Measurements from ENCODE around the gene RITA1. TPM values are rescaled to one million over a fixed set of nuclear protein-coding genes. Genes with fewer than 3 reads are reported as not detected.

Gene RITA1
- total and polyA plus RNA-seq, 2 of the 4 experiments (the other 2 are of a cell fraction), result 14.2 to 14.7 TPM

GRCh38 chr12:113158439-113159203, 26.9 kb upstream of the RITA1 start:
- no peak overlapping the region for H4K8ac ChIP-seq (ENCODE audit: low read depth in 2 of 2, low read length in 2 of 2)
- H2BK20ac ChIP-seq (ENCODE audit: low read depth, low read length), result no peak overlapping the region
- dilution Hi-C loops (cut with HindIII; ENCODE audit: low sequenced_read_pairs, unreplicated experiment), result no loop called here
- no peak overlapping the region for H3K23ac ChIP-seq (ENCODE audit: low read depth, low read length)
- peaks cover 18% of the 10 kb centered on the region for H3K27me3 ChIP-seq (ENCODE audit: control insufficient read depth, insufficient read depth, low read length)
- no peak overlapping the region for H3K4me3 ChIP-seq (ENCODE audit: insufficient read depth, low read depth, low read length)
- H2BK15ac ChIP-seq (ENCODE audit: low read depth, low read length), result no peak overlapping the region
- H3K9ac ChIP-seq (ENCODE audit: low read depth, low read length), result no peak overlapping the region
- DNase-seq, result no peak
- no peak overlapping the region for H3K4me2 ChIP-seq (ENCODE audit: low read depth, low read length)
- H3K36me3 ChIP-seq (ENCODE audit: control insufficient read depth, insufficient read depth, low read length), result peaks cover 35% of the 10 kb centered on the region
- in situ Hi-C loops (cut with MboI; ENCODE audit: low sequenced_read_pairs), result no loop called here
- no peak overlapping the region for H3K27ac ChIP-seq (ENCODE audit: insufficient read depth, low read length)
- no peak overlapping the region for H2BK5ac ChIP-seq (ENCODE audit: low read depth, low read length, poor library complexity, severe bottlenecking)
- no peak for ATAC-seq (ENCODE audit: low read depth)
- BruUV-seq (replicated peaks), result no TSS peak
- no peak overlapping the region for H4K5ac ChIP-seq (ENCODE audit: low read depth, low read length)
- peaks cover 8% of the 10 kb centered on the region; the same call in 1 of the 2 replicates for H3K4me1 ChIP-seq (ENCODE audit: control insufficient read depth, insufficient read depth, low read length)
- H2AK5ac ChIP-seq (ENCODE audit: low read depth, low read length), result no peak overlapping the region
- WGBS, 2 experiments (ENCODE audit: extremely low coverage in 2 of 2, insufficient read length in 1 of 2), result 98% methylated on average over 19 of the region's 26 CpGs; no CpG with 5 or more reads in 1 of the 2 experiments
- no peak overlapping the region for H3K18ac ChIP-seq (ENCODE audit: low read depth, low read length)
- no peak overlapping the region for H2AK9ac ChIP-seq (replicated peaks; ENCODE audit: low read depth, low read length, poor library complexity)
- ChIA-PET CTCF (no interaction called here), POLR2A (ENCODE audit: unreplicated experiment) (interaction anchor here (0.6 kb wide), 1 partner anchor 168 kb away, joined by 4 read pairs; no protein-coding TSS in a partner anchor)
- no peaks in the 10 kb centered on the region for H3K79me1 ChIP-seq (ENCODE audit: low read depth in 1 of 2, low read length in 2 of 2)
- peaks cover 4% of the 10 kb centered on the region; the same call in 1 of the 2 replicates for H3K9me1 ChIP-seq (ENCODE audit: insufficient read depth, low read length)
- H3K14ac ChIP-seq (replicated peaks; ENCODE audit: low read depth, low read length), result no peak overlapping the region
- H3K56ac ChIP-seq (ENCODE audit: extremely low read depth, insufficient read depth, low read length), result no peak overlapping the region
- H3K9me3 ChIP-seq (ENCODE audit: control insufficient read depth, insufficient read depth, low read length), result no peaks in the 10 kb centered on the region
- H2AFZ ChIP-seq (replicated peaks; ENCODE audit: low read length, poor library complexity), result no peak overlapping the region
- intact Hi-C loops (cut with micrococcal nuclease), result no loop called here
- peaks cover 3% of the 10 kb centered on the region; the same call in 1 of the 2 replicates for H4K20me1 ChIP-seq (ENCODE audit: insufficient read depth, low read length)
- H4K91ac ChIP-seq (ENCODE audit: insufficient read depth, low read depth, low read length), result no peak overlapping the region
- H2BK120ac ChIP-seq (ENCODE audit: low read depth, low read length), result no peak overlapping the region
- no peak overlapping the region for H3K4ac ChIP-seq (ENCODE audit: low read depth, low read length)
- TF ChIP-seq MXI1 (IDR thresholded peaks at IDR 0.05; ENCODE audit: borderline replicate concordance, low read depth, low read length) (no peak), CHD1 (IDR thresholded peaks at IDR 0.05; ENCODE audit: low read depth, low read length) (no peak), USF2 (IDR thresholded peaks at IDR 0.05; ENCODE audit: low read depth, low read length) (no peak), NFE2L2 (IDR thresholded peaks at IDR 0.05; ENCODE audit: low read depth, low read length) (no peak), RAD21 (IDR thresholded peaks at IDR 0.05; ENCODE audit: low read length) (no peak), SMC3 (IDR thresholded peaks at IDR 0.05; ENCODE audit: low read depth, low read length) (no peak), CEBPB (IDR thresholded peaks at IDR 0.05; ENCODE audit: low read depth, low read length) (no peak), POLR2A (IDR thresholded peaks at IDR 0.05; ENCODE audit: low read depth, low read length) (no peak), FOS (IDR thresholded peaks at IDR 0.05; ENCODE audit: low read depth, low read length) (no peak), RCOR1 (IDR thresholded peaks at IDR 0.05; ENCODE audit: insufficient replicate concordance, low read length) (no peak), ELK1 (IDR thresholded peaks at IDR 0.05; ENCODE audit: borderline replicate concordance, low read depth, low read length) (no peak), RFX5 (IDR thresholded peaks at IDR 0.05; ENCODE audit: low read depth, low read length) (no peak), BHLHE40 (IDR thresholded peaks at IDR 0.05; ENCODE audit: low read depth, low read length) (no peak), MAZ (IDR thresholded peaks at IDR 0.05; ENCODE audit: borderline replicate concordance, low read depth, low read length) (no peak), MAFK (IDR thresholded peaks at IDR 0.05; ENCODE audit: low read depth, low read length) (no peak)

Measured in IMR-90 (cell line).